ENCODE results near the gene EVPL.

DNA sequence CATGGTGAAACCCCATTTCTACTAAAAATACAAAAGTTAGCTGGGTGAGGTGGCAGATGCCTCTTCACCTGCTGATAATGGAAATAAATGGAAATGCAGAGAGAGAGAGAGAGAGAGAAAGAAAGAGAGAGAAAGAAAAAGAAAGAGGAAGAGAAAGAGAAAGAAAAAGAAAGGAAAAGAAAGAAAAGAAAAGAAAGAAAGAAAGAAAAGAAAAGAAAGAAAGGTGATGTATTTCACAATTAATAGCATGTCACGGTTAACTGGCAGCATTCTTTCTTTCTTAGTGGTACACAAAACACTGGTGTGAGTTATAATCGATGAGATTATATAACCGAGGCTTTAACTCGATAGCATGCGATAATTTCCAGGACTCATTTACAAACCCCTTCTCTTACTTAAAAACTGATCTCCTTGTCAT, 51.3 kb downstream of the EVPL start:
- TF ChIP-seq, protein P1, sequence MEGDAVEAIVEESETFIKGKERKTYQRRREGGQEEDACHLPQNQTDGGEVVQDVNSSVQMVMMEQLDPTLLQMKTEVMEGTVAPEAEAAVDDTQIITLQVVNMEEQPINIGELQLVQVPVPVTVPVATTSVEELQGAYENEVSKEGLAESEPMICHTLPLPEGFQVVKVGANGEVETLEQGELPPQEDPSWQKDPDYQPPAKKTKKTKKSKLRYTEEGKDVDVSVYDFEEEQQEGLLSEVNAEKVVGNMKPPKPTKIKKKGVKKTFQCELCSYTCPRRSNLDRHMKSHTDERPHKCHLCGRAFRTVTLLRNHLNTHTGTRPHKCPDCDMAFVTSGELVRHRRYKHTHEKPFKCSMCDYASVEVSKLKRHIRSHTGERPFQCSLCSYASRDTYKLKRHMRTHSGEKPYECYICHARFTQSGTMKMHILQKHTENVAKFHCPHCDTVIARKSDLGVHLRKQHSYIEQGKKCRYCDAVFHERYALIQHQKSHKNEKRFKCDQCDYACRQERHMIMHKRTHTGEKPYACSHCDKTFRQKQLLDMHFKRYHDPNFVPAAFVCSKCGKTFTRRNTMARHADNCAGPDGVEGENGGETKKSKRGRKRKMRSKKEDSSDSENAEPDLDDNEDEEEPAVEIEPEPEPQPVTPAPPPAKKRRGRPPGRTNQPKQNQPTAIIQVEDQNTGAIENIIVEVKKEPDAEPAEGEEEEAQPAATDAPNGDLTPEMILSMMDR (IDR thresholded peaks at IDR 0.05): no peak
- no peak for TF ChIP-seq POLR2A (IDR thresholded peaks at IDR 0.05)
